HG03159 (cell line): ENCODE measurements around the gene HS2ST1.

Experiments
- ATAC-seq: cut with Tn5 transposase; IDR thresholded peaks from one replicate; pipeline ENCODE4 v1.9.1; 2021; ENCODE audit warnings: mild to moderate bottlenecking, moderate library complexity; ENCODE audit not compliant: unreplicated experiment

Gene HS2ST1

DNA sequence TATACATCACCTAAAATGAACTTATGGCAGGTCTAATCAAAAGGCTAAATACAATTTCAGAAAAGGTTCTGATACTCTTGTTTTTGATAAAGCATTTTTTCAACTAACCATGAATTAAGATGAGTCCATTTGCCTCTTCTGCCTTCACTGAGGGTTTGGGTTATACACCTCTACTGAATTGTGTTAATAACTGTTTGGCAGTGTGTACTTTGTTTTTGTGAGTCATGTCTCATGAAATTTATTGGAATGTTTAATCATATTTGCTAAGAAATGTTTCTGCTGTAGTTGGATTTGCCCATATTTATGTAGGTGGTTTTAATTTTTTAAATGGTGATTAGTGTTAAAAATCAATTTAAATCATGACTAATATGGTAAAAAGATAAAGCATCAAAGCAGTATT is 190.5 kb downstream of the HS2ST1 start:
- ATAC-seq = no peak

DNA sequence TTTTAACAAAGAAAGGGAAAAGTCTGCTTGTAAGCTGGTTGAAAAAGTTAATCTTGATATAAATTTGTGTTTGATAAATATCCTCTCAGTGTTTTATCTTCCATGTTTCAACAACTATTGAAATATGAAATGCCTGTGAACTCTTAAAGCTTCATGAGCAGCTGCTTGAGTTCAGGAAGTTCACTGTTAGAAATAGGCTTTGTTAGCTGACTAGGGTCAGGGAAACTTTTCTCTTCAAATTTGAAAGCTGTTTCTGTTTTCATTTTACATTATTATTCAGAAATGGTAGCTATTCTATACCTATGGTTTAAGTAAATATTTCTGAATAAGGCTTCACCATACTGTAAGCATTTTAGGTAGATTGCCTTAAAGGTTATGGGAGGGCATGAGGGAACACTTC is 191.7 kb downstream of the HS2ST1 start:
- no peak for ATAC-seq

DNA sequence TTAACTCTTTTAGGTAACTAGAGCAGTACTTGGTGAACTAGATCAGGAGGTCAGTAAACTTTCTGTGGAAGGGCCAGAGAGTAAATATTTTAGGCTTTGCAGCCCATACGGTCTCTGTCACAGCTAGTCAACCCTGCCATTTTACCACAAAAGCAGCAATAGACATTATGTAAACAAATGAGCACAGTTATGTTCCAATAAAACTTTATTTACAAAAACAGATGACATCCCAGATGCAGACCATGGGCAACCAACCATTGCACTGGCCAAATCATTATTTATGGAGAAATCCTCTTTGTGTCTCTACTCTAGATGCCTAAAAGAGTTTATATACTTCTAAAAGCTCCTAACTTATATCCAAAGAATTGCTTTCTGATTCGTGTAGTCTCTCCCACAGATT is 192.4 kb downstream of the HS2ST1 start:
- ATAC-seq = no peak

DNA sequence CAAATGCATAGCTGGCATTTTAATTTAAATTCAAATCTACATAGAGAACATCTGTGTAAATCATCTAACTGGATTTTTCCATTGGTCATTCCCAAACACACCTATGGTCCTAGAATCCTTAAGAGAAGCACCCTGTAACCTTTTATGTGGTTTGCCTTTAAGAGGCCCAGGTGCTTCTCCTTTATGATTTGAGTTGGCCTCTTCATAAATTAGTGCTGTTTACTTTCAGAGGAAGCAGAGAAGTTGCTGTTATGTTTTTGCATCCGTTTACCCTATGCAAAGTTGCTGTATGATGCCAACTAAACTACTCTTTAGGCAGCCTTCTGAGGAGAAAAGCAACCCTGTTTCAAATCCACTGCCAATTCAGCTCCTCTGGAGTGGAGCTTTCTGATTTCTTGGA is 193.8 kb downstream of the HS2ST1 start:
- no peak for ATAC-seq

DNA sequence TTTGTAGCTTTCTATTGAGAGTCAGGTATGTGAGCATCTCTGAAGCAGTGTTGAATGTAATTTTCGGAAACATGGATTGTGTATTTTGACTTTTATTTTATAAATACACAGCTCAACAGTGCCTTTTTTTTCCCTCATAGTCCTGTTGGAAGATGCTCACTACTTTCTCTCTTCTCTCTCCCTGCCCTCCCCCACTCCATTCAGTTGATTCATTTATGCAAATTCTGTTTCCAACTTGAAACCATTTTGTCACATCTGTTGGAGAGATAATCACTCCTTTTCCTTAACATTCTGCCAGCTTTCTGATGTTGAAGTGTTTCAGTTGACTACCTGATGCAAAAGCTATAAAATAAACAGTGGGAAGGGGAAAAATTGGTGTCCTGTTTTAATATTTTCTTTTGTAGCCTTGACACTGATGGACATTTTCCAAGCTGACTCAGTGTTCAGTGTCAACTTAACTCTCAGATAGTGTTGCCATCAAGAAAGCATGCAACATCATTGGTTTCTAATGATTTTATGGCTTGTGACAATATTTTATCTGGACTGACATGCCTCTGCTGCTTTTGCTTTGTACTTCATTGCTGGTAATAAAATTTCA is 194.5 kb downstream of the HS2ST1 start:
- no peak for ATAC-seq

DNA sequence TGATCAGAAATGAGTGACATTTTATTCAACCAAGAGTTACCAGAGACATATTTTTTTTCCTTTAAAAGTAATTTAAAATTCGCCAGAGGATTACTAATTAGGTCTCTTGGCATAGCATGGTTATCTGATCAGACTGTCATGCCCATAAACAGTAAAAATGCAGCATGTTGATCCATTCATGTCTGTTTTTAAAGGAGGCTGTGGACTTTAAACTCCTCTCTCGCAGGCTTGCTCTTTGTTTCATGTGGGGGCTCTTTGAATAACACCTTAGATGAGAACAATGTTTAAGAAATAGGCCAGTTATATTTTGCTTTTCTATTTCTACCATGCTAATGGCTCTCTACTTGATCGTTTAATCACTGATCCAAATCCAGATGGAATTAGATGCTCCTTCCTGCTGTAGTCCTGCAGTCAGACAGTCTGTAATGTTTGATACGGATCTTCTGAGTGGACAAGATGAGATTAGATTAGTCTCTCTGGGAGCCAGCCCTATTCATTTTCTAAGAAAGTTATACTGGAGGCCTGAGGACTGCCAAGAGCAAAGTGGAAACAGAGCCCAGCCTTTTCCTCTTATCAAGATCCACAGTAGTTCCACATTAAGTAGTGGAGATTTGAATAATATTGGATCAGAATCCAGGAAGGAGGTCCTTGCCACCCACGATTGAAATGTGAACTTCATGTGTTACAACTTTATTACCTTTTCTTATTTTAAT is 197.4 kb downstream of the HS2ST1 start:
- no peak for ATAC-seq

DNA sequence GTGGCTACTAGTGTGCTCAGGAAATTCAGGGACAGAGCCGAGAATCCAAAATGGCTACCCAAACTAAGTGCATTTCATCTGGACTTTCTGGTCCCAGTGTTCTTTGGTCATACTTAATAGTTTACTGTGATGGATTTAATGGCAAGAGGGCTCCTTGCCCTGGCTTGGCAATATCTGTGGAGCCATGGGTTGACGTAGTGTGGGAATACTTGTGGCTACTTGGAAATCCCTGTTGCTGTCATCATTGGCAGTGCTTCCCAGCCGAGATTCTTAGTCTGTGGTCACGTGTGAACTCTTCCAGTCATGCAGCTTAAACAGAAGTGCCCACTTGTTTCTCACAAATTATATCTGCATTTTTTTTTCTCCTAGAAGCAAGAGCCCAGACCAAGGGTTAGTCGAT is 198.9 kb downstream of the HS2ST1 start:
- no peak for ATAC-seq

DNA sequence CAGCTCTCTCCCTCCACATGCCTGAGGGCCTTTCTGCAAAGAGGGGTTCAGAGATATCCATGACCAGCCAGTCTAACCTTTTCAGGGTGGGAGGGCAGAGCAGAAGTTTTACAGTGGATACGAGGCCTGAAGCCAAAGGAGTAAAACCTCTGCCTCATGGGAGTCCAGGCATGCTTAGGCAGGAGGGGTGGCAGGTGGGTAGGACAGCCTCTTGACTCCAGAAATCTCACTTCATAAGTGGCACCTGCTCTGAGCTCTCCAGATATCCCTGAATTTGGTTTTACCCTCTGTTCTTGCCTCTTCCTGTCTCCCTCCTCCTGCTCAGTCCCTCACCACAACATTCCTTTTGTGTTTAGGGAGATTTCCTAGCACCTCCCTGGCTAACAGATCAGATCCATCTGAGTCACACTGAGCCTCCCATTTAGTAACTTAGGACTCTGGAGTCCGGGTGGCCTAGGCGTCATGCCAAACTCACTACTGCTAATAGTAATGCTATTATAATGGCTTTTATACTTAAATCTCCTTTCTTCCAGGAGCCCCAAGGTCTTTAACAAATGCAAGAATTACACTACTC is 201.0 kb downstream of the HS2ST1 start:
- ATAC-seq = no peak

DNA sequence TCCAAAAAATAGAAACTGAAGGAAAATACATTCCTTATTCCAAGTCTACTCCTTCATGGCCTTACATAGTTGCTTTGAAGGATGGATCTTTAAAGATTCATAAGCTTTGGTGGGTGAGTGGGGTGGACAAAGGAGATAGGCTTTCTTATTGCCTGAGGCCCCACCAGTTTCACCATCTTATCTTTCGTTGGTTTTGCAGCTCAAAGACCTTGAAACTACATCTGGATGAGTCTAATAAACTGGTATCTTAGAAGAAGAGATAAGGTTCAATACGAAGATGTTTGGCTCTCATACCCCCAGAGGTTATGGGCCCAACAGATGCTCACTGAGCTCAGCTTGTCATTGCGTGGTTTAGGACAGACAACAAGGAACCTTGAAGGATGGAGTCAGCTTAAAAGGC is 201.5 kb downstream of the HS2ST1 start:
- no peak for ATAC-seq

DNA sequence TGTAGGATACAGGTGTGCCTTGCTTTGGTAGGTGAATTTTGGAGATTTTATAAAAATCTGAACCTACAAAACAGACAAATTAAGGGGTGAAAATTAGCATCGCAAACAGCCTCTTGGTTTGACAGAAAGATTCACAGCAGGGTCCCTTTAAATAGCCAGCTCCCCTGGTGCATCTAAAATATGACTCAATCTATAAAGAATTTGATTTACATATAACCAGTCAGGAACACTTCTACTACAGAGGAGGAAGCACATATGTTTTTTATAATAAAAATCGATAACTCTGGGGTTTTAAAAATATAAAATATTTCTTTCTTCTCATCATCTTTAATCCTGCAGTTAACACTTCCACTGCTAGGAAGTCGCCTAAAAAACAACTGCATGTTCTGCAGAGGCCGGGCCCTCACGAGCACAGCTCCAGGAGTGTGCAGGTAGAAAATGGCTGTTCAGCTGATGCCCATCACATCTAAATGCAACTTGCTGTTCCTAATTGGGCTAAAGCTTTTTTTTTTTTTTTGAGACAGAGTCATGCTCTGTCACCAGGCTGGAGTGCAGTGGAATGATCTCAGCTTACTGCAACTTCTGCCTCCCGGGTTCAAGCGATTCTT is 203.4 kb downstream of the HS2ST1 start:
- ATAC-seq = no peak

DNA sequence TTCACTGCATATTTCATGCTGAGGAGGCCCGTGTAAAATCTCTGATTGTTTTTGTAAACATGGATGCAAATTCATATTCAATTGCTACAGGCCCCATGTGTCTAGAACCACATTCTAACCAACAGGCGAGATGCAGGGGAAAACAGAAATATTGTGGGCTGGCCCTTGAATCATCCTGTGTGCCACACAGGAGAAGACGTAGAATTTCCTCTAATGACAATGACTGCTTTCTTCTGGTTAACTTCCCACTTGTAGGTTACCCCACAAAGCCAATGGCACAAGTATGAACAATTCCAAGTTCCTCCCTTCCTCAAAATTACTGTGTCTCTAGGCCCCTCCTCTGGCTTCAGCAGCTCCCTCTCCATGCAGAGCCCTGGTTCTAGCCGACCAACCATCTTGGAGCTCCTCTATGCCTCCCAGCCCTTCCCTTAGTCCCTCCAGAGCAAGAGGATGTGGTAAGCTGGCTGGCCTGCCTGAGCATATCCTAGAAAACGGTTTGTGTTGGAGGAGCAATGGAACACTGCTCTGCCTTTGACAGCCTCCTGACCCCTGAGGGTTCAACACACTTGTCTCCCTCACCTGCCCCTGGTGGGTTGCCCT is 205.2 kb downstream of the HS2ST1 start:
- ATAC-seq = no peak

DNA sequence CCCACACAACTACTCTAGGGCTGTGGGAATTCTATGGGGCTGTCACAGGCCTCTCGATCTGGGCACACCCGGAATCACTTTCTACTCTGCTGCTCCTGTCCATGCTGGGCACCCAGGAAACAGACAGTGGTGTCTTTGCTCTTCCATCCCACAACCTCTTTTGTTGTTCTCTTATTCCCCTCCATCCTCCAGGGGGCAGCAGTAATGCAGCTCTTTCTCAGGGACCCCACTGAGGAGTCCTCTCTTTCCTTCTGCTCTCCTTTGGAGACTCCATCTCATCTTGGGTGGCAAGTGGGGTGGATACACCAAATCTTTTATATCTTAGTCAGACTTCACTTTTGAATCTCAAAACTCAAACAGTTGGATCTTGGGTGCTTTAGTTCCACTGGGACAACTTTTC is 206.3 kb downstream of the HS2ST1 start:
- no peak for ATAC-seq

DNA sequence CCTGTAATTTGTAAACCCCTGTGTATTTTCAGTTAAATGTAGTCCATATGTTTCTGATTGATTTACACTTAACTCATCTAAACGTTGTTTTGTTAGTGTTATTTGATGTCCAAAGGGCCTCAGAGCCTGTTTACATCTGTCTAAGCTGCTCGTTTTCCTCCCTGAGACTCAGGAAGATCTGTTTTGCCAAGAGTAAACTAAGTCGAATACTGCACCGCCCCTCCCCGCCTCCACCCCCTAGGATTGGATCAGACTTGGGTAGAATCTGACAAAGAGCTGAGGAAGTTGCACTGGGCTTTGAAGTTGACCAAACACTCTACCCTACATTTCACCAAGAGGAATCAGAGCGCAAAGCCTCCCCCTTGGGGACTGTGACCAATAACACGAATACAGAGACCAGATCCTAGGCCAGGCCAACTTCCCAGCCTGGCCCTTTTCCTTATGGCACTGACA is 207.3 kb downstream of the HS2ST1 start:
- no peak for ATAC-seq

DNA sequence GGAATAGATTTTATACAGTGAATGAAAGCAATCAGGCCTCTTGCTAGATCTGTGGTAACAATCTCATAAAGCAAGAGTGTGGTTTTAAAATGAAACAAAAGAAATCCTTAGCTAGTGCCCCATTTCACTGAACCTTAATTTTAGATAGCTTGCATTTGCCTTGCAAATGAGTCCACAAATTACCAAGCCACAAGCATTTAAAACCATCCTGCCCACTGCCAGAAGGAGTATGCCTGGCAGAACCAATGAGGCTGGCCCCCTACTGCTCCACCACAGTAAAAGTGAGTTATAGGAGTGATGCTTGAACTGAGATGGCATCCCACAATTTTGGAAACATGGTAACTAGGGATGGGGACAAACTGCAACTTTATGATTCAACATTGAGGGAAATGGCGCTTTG is 207.8 kb downstream of the HS2ST1 start:
- no peak for ATAC-seq

DNA sequence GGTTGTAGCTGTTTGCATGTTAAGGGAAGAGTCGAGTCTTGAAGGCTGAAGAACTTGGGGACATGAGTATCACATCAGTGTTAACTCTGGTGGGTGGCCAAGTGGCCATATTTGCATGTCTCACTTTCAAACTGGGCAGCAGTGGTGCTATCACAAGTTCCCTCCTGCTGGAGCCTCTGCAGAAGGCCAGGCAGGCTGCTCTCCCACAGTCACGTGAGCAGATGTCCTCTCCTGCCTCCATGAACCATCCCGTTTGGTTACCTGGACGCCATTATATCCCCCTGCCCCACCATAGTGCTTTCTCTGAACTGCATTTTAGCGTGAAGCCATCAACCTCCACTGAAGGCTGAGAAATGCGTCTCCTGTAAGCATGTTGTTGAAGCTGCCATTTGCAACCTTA is 209.2 kb downstream of the HS2ST1 start:
- ATAC-seq = no peak

DNA sequence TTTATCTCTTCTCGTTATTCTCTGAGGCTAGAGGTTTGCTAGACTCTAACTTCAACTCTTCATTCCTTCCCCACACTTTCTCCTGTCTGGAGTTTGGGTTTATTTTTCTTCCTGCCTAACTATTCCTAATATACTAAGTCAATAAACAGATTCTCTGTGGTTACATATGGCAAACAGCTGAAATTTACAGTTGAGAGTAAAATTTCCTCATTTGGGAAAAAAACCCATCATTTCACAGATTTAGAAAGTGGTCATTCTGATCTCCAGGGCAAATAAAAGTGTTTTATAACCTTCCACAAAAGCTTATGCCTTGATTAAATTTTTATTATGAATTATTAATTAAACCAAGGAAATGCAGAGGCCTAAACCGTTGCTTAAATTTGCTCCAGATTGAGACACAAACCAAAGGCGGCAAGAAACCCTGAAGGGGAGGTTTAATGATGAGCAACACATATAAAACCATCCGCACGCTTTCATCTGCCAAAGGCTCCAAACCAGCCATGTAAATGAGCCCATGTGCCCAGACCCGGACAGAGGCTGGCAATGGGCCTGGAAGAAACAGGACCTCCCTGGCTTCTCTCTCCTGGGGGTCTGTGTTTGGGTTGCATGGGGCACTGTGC is 212.6 kb downstream of the HS2ST1 start:
- no peak for ATAC-seq

DNA sequence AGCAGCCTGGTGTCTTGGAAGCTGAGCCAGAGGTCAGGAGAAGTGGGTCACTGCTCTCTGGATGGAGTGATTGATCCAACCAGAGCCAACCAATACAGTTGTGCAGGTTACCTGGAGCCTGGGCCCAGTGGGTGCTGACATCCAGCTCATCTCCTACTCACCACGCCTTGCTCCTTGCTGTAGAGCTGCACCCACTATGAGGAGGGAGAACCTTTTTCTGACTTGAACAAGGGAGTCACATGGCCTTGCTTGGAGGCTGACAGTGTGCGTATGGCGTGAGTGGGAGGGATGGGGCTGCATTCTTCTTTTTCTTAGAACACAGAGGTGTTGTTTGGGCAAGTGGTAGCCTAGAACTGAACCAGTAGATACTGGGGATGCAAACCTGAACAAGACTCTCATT is 213.1 kb downstream of the HS2ST1 start:
- no peak for ATAC-seq

DNA sequence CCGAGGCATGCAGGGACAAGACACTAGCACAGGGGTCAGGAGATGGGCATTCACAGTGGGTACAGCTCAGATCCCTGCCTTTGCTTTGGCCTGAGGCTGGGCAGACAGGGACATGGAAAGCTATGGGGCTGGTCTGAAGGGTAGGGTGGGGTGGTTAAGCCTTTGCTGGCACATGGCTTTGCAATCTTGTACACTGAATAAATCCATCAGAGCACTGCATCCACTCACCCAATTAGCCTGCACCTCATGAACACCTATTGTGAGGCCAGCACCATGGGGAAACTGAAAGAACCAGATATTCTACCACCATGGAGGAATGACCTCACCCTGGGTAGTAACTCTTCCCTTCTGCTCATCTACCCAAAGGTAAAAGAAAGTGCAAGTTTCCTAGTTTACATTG is 214.6 kb downstream of the HS2ST1 start:
- no peak for ATAC-seq

DNA sequence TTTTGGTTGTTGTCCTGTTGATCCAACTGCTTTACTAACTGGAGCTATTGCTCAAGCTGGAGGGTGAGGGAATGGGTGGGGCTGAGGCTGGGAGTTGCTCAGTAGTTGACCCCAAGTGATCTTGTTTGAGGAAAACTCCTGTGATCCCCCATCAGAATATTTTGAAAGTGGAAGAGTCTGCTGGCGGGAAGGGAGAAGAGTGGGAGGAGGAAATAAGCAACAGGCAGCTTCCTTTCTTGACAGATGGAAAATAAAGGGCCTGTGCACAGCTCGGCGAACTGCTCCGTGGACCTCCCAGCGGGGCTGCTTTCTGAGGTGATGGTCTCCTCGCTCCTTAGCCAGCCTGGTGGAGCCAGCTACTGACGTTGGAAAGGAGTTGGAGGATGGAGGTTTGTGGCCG is 215.2 kb downstream of the HS2ST1 start:
- ATAC-seq = no peak

DNA sequence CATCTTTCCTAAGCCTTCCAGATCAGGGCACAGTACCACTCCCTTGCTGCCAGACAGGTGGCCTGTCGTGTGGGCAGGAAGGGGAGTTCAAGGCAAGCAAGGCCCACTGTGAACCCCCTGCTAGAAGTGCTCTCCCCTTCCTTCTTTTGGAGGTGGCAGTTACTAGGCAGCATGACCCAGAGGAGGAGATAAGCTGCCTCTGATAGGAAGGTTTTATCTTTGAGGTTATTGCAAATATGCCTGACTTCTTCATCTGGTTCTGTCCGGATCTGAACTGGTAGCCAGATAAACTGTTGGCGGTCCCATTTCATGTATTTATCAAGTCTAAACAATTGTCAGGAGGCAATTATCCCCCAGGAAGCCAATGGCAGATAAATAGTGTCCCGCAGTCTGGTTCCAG is 216.0 kb downstream of the HS2ST1 start:
- ATAC-seq = no peak

DNA sequence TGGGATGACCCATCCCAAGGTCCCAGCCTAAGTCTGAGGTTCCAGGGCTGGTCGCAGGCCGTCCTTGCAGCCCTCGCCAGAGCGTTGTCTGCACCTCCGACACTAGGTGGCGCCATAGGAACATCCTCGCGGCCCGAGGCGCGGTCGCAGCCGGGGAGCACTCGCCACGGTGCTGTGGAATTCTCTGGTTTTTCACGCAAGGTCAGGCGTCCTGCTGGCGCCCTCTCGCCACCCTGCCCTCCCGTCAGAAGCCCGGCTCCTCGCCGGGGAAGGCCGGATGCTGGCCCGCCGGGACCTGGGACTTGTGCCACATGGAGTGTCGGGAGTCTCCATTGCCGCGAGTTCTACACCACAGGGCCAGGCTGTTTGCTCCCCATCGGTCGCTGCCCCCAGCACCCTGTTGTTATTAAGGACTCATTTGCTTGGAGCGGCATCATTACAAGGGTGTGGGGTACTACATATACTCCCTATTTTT is 217.4 kb downstream of the HS2ST1 start:
- ATAC-seq = peak; percentile 96
